Left hindlimb (tissue), 1 donor: ENCODE results near the gene PLP1.
"Not testable (repeated sequence)": the region's sequence is repeated elsewhere in the genome, so short reads cannot be mapped to it uniquely, and the experiment has no call there.

Experiments
- DNase-seq: peaks from one replicate; pipeline ENCODE4 v3.0.0-alpha.2; 2018

PLP1 gene, protein sequence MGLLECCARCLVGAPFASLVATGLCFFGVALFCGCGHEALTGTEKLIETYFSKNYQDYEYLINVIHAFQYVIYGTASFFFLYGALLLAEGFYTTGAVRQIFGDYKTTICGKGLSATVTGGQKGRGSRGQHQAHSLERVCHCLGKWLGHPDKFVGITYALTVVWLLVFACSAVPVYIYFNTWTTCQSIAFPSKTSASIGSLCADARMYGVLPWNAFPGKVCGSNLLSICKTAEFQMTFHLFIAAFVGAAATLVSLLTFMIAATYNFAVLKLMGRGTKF

DNA sequence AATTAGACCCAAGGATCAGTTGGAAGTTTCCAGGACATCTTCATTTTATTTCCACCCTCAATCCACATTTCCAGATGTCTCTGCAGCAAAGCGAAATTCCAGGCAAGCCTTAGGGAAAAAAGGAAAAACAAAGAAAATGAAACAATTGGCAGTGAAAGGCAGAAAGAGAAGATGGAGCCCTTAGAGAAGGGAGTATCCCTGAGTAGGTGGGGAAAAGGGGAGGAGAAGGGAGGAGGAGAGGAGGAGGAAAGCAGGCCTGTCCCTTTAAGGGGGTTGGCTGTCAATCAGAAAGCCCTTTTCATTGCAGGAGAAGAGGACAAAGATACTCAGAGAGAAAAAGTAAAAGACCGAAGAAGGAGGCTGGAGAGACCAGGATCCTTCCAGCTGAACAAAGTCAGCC, at the start of gene PLP1:
Gene PLP1, plus strand, starts transcription at position 295 of the 400 bp plus-strand sequence. CDS start 156 bp downstream, outside the sequence.
- DNase-seq = peak; percentile 53

DNA sequence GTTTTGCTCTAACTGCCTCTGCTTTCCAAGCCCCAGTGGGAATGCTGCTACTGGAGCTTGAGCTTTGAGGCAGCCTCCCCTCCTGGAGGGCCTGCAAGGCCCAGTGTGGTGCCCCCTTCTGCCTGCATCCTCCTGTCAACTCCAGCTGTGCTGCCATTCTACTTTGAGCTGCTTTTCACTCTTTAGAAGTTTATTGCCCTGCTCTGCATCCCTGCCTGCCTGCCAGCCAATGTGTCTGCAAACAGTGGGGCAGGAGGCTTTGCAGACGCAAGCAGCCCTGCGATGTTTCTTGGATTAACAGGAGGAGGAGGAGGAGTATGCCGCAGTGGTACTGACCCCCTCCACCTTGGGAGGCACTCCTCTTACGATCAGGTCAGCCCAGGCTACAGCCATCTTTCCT, 49.5 kb upstream of the PLP1 start:
- DNase-seq = no peak

DNA sequence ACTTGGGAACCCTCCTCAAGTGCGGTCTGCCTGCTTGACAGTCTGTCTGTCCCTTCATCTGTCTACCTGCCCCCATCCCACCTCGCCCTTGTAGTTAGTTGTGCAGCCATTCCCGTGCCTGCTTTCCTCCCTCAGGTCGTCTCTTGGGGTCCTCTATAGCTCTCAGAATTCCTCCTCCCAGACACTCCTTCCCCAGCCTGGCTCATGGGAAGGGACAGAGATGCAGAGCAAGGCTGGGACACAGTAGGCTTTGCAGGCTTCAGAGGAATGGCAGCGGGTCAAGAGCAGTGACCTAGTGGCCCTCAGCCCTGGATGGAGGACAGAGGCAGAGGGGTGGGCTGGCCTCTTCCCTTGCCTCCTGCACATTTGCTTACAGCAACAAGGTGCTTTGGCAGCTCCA, 47.6 kb upstream of the PLP1 start:
- DNase-seq = no peak

DNA sequence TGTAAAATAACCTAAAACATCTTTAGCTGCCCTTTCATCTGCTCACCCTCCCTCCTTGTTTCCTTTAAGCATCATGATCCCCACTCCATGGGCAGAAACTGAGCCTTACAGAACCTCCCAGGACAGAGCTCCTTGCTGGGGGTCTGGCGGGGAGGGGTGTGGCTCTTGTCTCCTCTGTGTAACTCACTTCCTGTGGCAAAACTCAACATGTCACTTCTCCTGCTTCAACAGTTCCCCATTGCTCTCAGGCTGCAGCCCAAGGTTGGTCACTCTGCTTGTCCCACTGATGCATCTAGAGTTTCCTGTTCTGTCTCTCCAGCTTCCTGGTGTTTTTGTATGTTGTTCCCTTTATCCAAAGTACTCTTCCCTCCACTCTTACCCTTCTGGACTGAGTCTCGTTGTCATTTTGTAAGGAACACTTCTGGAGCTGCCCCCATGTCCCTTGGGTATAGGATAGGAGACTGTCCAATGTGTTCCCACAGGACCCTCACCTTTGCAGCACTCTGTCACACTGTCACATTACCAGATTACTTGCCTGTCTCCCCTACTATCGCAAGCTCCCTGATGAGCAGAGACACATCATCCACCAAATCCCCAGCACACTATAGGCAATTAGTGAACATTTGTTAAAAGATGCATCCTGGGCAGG, 46.4 kb upstream of the PLP1 start:
- no peak for DNase-seq

DNA sequence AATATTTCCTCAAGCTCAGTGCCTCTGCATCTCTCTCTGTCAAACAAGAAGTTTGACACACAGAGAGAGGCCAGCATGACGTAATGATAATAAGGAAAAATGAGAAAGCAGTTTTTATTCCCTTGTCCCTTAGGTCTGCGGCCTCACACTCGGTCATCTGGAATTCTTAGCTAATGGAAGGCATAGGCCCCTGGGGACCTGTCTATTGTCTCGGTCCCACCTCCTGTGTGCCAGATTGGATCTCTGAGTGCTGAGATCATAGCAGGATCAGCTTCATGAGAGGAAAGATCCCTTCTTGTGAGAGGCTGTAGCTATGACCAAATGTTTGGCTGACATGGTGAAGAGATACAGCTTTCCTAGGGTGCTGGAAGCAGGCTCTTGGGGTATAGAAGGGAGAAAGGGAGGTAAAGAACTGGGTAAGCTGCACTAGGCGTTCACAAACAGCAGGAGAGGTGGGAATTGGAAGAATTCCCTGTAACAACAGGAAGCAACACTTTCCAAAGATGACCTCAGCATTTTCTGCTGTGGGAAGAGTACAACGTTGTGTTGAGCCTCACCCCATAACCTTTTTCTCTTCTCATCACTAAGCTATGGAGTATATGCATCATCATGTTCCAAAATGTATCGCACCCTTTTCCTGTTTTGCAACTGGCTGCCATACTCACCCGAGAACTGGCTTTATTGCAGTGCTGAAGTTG, 45.7 kb upstream of the PLP1 start:
- peak; percentile 48 for DNase-seq

DNA sequence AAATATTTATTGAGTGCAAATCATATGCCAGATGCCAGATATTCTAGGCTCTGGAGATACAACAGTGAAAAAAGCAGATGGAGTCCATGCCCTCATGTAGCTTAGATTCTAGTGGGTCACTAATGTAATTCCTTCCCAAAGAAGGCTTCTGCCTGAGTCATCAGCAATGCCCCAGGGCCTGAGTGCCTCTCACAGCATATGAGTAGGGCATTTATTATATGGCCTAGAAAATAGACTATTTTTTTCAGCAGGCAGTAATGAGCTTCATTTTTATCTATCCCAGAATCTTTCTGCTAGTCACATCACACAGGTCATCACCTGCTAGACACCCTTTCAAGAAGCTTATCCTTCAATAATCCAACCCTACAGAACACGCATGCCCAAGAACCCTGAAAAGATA, 43.6 kb upstream of the PLP1 start:
- DNase-seq = no peak

DNA sequence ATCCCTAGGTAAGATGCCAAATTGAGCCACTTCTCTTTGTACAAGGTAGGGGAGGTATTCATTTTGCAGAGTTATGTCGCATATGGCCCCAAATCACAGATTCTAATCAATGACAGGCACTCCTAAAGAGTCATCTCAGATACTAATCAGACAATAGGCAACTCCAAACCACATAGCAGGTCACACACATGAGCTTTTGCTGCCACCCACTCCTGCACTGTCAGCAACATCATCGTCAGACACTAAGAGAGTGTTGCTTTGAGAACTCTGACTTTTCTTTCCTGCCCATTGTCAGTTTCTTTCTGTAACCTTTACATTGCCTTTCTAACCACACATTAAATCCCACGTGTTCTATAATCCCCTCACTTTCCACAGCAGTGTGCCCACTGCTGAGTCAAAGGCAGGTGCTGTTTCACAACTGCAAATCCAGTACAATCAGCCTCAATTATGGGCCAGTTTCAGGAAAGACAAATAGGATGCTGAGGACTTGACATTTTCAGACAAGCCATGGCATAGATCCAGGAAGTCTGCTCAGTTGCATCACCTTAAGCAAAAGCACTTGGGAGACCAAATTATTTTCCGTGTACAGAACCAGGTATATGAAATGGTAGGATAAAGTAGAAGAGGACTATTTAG, 42.4 kb upstream of the PLP1 start:
- DNase-seq = no peak

DNA sequence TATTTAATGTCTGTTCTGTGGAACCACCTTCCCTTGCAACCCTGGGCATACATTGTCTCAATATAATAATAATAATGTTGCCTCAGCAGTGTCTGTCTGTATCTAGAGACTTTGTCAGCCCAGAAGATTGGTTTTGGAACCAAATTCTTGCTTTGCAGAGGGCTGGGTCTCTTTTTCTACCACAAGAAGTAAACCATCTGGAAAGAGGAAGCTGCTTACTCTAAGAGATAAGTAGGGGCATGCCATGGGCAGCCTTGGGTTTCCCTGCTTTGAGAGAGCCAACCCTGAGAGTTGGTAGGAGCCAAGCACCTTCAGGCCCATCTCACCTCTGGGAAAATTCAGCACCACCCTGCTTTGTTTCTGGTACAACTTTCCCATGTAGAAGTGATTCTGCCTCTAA, 38.9 kb upstream of the PLP1 start:
- DNase-seq = no peak

DNA sequence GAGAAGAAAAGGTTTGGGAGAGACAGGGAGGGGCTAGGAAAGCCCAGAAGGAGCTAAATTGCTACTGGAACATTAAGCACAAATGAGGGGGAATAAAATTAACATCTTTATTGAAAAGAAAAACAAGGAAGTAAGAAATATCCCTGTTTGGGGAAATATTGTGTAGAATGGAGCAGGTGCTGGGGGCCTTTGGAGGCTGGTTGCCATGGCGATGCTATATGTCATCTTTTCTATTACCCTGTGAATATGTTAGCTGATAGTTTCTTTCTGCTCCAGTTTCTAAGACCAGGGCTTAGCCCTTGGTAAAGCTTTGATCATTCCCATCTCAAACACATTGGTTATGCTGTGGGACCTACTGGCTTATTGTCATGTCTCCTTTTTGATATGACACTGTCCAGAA, 37.2 kb upstream of the PLP1 start:
- DNase-seq = no peak

DNA sequence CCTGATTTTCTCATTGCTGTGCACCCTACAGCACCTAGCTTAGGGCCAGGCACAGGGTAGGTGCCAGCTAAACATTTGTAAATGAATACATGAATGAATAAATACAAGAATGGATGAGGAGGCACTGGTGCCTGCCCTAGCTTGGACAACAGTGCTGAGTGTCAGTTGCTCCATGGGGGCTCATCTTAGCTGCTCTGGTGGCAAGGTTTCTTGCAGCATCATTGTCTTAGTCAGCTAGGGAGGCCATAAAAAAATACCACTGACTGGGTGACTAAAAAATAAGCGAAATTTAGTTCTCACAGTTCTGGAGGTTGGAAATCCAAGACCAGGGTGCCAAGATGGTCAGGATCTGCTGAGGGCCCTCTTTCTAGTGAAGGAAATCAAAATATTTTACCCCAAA, 34.8 kb upstream of the PLP1 start:
- no peak for DNase-seq

DNA sequence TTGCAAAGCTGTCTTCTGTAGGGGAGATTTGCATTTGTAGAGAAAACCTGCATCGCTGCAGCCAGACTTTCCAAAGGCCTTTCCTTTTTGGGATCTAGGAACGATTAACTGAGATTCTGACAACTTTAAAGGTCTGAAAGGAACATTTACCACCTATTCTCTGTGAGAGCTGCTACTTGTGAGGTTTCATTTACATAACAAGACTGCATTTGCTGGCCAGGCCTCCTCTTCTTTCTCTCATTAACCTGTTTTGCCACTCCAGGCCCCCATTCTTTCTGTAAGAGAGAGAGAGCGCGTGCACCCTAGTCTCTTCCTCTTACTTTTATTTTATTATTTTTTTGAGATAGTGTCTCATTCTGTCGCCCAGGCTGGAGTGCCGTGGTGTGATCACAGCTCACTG, 34.3 kb upstream of the PLP1 start:
- DNase-seq = no peak

DNA sequence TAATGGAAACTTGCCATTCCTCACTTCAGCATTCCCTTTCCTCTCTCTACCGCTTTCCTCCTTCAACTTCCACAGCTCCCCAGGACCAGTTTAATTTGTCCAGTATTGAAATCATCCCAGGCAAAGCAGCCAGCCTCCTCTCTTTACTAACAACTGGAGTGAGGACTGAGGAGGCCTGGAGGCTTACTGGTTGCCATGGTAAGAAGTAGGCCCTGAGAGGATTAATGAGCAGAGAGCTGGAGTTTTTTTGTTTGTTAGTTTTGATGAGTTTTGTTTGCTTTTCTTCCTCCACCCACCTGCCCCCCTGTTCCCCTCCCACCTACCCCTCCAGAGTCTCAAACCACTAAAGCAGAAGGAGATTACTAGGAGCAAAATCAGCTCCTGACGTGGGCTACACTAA, 29.5 kb upstream of the PLP1 start:
- DNase-seq = no peak

DNA sequence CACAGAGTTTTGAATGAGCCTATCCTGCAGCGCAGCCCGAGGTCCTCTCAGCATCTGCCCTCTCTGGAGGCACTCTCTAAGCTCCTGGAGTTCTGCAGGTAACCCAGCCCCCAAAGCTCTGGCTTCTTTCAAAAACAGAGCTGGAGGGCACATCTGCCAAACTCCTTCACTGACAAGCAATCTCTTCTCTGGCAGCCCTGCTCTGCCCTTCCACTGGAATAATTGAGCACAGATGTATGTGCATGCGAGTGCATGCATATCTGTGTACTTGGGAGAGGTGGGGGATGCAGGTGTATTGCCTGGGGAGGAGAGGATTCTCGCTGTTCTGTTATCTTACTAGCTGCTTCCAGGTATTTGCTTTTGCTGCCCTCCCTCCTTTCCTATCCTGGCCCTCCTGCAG, 22.2 kb upstream of the PLP1 start:
- DNase-seq = no peak

DNA sequence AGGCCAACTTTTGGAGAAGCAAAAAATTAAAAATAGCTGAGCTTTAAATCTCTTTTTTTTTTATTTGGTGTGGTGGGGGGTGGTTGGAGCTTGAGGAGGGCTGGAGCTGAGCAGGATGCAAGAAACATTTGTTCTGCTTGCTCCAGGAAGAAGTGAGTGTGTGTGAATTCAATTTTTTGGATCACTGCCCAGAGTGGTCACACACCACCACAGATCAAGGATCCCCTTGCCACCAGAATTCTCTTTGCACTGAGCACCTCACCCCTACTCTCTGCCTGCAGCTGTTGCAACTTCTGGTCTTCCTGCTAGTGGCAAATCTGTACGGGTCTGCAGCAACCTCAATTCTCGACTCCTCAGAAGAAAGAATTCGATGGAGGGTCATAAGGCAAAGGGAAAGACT, 19.9 kb upstream of the PLP1 start:
- no peak for DNase-seq

DNA sequence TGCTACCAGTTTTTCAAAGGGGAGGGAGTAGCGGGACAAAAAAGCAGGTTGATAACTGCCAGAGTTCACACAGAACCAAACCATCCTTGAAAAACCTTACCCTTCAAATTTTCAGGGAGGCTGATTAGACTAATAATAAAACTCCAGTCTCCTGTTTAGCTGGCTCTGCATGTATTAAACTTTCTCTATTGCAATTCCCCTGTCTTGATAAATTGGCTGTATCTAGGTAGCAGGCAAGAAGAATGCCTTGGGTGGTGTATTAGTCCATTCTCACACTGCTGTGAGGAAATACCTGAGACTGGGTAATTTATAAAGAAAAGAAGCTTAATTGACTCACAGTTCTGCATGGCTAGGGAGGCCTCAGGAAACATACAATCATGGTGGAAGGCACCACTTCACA, 18.1 kb upstream of the PLP1 start:
- no peak for DNase-seq

DNA sequence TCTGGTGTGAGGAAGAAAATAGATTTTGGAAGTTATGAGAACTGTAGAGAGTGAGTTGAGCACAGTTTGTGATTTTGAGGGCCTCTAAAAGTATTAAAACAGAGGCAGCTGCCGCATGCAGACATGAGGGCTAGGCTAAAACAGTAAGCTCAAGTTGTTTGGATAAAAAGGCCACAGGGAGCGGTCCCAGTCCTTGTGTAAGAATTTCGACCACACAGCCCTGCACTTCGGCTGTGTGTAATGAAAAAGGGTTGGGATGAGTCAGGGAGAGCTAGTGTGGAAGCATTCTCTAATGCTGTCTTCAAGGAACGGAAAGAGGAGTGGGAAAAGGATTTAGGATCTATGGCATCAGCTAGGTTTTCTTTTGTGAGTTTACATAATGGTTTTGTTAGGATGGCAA, 13.1 kb upstream of the PLP1 start:
- not testable (repeated sequence) for DNase-seq

DNA sequence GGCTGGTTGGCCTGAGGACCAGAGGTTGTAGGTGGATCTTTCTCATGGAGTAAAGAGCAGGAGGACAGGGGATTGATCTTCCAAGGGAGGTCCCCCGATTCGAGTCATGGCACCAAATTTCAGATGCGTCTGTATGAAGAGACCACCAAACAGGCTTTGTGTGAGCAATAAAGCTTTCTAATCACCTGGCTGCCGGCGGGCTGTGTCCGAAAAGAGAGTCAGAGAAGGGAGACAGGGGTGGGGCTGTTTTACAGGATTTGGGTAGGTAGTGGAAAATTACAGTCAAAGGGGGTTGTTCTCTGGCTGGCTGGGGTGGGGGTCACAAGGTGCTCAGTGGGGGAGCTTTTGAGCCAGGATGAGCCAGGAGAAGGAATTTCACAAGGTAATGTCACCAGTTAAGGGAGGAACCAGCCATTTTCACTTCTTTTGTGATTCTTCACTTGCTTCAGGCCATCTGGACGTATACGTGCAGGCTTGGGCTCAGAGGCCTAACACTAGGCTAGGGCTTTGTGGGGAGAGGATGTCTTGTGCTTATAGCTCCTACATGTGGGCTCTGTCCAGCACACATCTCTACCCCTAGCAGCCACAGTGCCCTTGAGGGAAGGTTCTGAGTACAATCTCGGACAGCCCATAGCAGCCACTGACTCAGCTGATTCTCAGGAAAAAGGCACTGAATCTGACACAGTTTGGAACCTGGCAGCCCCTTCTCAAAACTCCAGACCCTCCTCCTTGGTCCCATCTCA, 9.7 kb upstream of the PLP1 start:
- DNase-seq = not testable (repeated sequence)

DNA sequence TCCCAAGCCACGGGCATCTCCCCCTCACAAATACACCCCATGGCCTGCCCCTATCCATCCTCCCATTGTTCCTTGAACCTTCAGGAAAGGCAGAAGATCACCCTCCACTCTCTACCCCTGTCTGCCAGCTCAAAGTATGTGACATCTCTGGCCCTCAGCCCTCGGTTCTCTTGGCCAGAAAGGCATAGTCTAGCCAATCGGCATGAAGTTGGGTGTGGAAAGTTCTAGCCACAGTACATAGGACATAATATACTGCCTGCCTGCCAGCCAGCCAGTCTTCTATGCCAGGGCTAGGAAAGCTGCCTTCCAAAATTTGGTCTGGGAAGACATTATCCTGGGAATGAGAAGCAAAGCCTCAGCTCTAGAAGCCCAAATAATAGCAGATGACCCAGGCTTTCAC, 3.2 kb upstream of the PLP1 start:
- no peak for DNase-seq

DNA sequence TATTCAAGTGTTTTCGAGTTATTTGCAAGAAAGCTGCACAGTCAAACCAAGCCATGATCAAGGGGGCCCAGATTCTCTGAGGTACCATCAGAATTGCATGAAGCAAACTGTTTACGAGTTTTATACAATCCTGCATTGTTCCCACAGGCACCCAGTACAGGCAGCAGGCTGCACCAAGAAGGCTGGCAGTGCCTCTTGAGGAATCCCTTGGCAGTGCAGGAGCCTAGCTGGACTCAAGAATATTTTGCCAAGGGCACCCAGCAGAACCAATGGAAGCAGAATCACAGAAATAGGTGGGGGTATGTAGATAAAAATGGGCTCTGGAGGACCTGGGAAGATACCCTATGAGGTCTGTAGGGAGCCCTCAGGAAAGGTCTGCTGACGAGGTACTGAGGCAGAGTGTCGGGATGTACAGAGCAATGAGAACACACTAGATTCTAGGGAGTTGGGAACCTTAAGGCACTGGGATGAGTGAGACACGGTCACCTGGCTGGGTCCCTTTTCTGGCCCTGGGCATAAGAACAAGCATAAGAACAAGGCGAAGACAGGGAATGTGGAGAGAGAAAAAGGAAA, 2.5 kb upstream of the PLP1 start:
- no peak for DNase-seq

DNA sequence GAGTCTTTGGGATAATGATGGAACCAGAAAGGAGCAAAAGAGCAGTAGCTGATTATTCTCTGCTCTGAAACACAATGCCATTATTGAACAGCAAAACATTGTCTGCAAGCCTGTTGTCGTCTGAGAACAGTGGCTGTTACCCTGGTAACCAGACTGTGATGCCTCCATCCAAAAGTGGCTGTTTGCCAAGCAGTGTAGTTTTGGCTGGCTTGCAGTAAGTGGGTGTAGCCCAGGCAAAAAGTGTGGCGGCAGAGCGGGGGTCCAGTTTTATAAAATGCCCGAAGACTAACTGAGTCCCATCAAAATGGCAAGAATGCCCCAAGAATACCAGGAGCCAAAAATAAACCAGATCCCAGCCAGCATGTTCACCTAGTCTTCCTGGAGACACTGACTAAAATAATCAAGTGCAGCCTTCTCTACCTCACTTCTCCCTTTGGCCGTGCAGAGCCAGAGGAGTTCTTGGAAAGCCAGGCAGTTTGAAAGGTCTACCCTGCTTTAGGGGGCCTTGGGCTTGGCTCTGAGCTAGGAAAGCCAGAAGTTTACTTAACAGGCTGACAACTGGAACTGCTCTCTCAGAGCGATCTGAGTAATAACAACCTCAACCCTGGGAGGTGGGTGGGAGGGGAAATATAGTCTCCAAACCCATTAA, 2.6 kb downstream of the PLP1 start:
- peak; percentile 47 for DNase-seq

DNA sequence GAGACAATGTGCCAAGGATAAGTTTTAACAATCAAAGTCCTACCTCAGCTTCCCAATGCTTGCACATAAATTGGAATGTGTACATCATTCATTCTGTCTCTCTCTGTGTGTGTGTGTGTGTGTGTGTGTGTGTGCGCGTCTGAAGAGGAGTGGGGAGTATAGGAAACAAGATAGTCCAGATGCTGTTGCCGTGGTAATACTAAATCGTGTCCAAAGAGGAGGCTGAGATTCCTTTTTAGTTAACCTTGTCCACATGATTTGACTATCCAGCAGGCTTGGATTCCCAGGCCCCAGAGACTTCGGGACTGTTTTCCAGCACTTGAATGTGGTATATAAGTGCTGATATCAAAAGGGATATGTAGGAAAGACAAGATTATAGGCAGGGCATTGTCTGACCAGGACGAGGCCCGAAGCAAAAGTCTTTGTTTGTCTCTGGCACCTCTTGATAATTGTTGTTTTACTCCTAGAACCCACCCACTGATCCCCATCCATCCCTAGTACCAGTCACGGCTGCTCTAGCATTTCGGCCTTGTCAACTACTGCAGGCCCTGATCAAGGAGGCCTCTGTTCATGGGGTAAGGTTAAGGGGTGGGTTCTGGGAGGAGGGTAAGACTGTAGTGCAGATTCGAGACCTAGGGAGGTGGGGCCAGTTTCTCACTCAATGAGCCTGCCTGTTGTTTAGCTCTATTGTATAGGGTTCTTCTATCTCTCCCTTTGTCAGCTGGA, 3.9 kb downstream of the PLP1 start:
- no peak for DNase-seq

DNA sequence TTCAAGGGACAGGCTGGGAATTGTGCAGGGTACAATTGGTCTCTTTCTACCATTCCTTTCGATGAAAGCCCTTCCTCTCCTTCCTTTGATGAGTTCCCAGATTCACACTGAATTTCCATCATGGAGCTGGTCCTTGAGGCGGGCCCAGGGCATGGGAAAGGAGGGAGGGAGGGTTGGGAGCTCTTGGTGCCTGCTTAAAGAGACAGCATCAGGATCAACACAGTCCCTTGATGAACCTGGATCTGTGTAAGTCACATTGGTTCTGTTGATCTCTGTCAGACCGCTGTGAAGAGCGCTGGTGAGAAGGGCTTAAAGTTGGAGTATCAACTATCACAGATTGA, 4.4 kb downstream of the PLP1 start:
- no peak for DNase-seq
